Hepatocyte (in vitro differentiated cells): Measurements from ENCODE around the gene SPINK2.

Source experiments
- CTCF ChIP-seq: fragments of 200-600 bp; sonication (generic); IDR thresholded peaks from 2 replicates; pipeline ENCODE4 v1.5.1; 2016; ENCODE audit warnings: antibody characterized with exemption, mild to moderate bottlenecking; ENCODE audit not compliant: poor library complexity
- EZH2 ChIP-seq: fragments of 200-600 bp; sonication (generic); IDR thresholded peaks from 2 replicates; pipeline ENCODE4 v1.6.1; 2016; ENCODE audit warnings: antibody characterized with exemption, mild to moderate bottlenecking, borderline replicate concordance

- TF ChIP-seq CTCF: no peak
- no peak for TF ChIP-seq EZH2
Observed at GRCh38 chr4:56762484-56763250, 58.8 kb downstream of the SPINK2 start.
